Neural cell (in vitro differentiated cells): ENCODE measurements around the gene OR2F2.

ENCODE experiments used
- EZH2 ChIP-seq: fragments of 200-600, 300-800 bp; shearing (Covaris generic), sonication (generic); IDR thresholded peaks from 2 replicates; pipeline ENCODE4 v1.6.1; 2014; ENCODE audit warnings: antibody characterized with exemption, low read length, borderline replicate concordance, mild to moderate bottlenecking; ENCODE audit not compliant: insufficient read depth, poor library complexity, severe bottlenecking
- TF ChIP-seq, protein P1 (sequence below): fragments of 450-650 bp; IDR thresholded peaks from 2 replicates; pipeline ENCODE4 v1.5.1; 2014; ENCODE audit warnings: antibody characterized with exemption, mild to moderate bottlenecking, moderate library complexity; ENCODE audit not compliant: poor library complexity, severe bottlenecking

DNA sequence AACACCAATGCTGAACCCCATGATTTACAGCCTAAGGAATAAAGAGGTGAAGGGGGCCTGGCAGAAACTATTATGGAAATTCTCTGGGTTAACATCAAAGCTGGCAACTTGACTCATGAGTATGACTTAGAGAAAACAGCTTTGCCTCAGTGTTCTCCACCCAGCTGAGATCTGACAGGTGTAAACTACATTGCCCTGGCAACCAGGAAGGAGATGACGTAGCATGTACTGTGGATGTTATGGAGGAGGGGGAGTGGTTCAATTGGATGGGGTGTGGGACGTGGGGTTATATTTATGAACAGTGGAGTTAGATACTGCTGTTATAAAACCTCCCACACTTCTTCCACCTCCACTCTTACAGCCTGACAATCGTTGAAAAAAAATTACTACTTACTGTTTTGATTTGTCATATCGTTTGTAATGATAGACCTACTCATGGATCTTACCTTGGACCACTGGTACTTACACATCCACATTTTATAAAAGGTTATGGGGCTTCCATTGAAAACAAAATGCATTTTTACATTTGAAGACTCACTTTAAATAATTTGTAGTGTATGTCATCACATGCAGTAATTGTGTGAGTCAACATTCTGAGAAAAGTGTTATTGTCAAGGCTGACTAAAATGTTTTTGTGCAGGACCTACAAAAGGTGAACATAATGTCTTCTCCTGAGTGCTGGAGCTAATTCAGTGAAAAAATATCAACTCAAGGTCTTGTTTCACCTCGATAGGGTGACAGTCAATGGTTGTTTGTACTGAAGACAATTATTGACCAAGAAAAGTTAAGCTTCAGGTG is 26.0 kb downstream of the OR2F2 start:
- TF ChIP-seq, protein P1, sequence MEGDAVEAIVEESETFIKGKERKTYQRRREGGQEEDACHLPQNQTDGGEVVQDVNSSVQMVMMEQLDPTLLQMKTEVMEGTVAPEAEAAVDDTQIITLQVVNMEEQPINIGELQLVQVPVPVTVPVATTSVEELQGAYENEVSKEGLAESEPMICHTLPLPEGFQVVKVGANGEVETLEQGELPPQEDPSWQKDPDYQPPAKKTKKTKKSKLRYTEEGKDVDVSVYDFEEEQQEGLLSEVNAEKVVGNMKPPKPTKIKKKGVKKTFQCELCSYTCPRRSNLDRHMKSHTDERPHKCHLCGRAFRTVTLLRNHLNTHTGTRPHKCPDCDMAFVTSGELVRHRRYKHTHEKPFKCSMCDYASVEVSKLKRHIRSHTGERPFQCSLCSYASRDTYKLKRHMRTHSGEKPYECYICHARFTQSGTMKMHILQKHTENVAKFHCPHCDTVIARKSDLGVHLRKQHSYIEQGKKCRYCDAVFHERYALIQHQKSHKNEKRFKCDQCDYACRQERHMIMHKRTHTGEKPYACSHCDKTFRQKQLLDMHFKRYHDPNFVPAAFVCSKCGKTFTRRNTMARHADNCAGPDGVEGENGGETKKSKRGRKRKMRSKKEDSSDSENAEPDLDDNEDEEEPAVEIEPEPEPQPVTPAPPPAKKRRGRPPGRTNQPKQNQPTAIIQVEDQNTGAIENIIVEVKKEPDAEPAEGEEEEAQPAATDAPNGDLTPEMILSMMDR = no peak
- no peak for TF ChIP-seq EZH2
